Effector memory CD4-positive, alpha-beta T cell (primary cell): ENCODE results near the gene RASA3.
"Not testable (repeated sequence)": the region's sequence is repeated elsewhere in the genome, so short reads cannot be mapped to it uniquely, and the experiment has no call there.

Experiments
- DNase-seq, 3 donors: peaks; one replicate each; pipeline ENCODE4 v3.0.0-alpha.2; 2020
- H3K27ac ChIP-seq: 2 replicates; pipeline ENCODE4 v1.7.0; 2013; ENCODE audit warnings: mild to moderate bottlenecking, low read length, moderate library complexity; ENCODE audit not compliant: insufficient read depth, poor library complexity, severe bottlenecking
- H3K27me3 ChIP-seq: replicated peaks from 2 replicates; pipeline ENCODE4 v1.7.0; 2013; ENCODE audit warnings: mild to moderate bottlenecking, low read length; ENCODE audit not compliant: insufficient read depth, control insufficient read depth, poor library complexity, severe bottlenecking
- H3K36me3 ChIP-seq: 2 replicates; pipeline ENCODE4 v1.7.0; 2013; ENCODE audit warnings: mild to moderate bottlenecking, low read length, moderate library complexity; ENCODE audit not compliant: control insufficient read depth, insufficient read depth
- H3K4me1 ChIP-seq: 2 replicates; pipeline ENCODE4 v1.7.0; 2013; ENCODE audit warnings: low read length, mild to moderate bottlenecking; ENCODE audit not compliant: control insufficient read depth, insufficient read depth, poor library complexity, severe bottlenecking
- H3K4me3 ChIP-seq: 2 replicates; pipeline ENCODE4 v1.7.0; 2013; ENCODE audit warnings: low read length, low read depth, mild to moderate bottlenecking; ENCODE audit not compliant: insufficient read depth, poor library complexity, severe bottlenecking
- H3K9me3 ChIP-seq: 2 replicates; pipeline ENCODE4 v1.7.0; 2013; ENCODE audit warnings: mild to moderate bottlenecking, low read length, moderate library complexity; ENCODE audit not compliant: control insufficient read depth

Gene RASA3

GRCh38 chr13:114076329-114077090, 55.9 kb downstream of the RASA3 start:
- H3K27ac ChIP-seq: no peak overlapping the region
- no peak overlapping the region for H3K4me3 ChIP-seq
- DNase-seq: no peak
- H3K4me1 ChIP-seq: peaks cover 28% of the 10 kb centered on the region
- no peaks in the 10 kb centered on the region for H3K9me3 ChIP-seq
- H3K36me3 ChIP-seq: peaks cover 88% of the 10 kb centered on the region
- H3K27me3 ChIP-seq: no peaks in the 10 kb centered on the region

- H3K4me1 ChIP-seq: peaks cover 23% of the 10 kb centered on the region
- not testable (repeated sequence) for DNase-seq, H3K9me3 ChIP-seq, H3K27me3 ChIP-seq, H3K4me3 ChIP-seq, H3K27ac ChIP-seq
- peaks cover 89% of the 10 kb centered on the region for H3K36me3 ChIP-seq
Measured at GRCh38 chr13:114075811-114076210, 56.6 kb downstream of the RASA3 start.

- no peak for DNase-seq
- H3K36me3 ChIP-seq: peaks cover 79% of the 10 kb centered on the region
- H3K9me3 ChIP-seq: no peaks in the 10 kb centered on the region
- H3K4me3 ChIP-seq: no peak overlapping the region
- no peak overlapping the region for H3K27ac ChIP-seq
- peaks cover 15% of the 10 kb centered on the region for H3K4me1 ChIP-seq
- no peaks in the 10 kb centered on the region for H3K27me3 ChIP-seq
Measured at GRCh38 chr13:114074671-114075315, 57.6 kb downstream of the RASA3 start.

GRCh38 chr13:114073881-114074612, 58.4 kb downstream of the RASA3 start:
- DNase-seq: no peak
- no peak overlapping the region for H3K4me3 ChIP-seq
- H3K27ac ChIP-seq: no peak overlapping the region
- H3K36me3 ChIP-seq: peaks cover 73% of the 10 kb centered on the region
- no peaks in the 10 kb centered on the region for H3K27me3 ChIP-seq
- peaks cover 11% of the 10 kb centered on the region for H3K4me1 ChIP-seq
- H3K9me3 ChIP-seq: no peaks in the 10 kb centered on the region

GRCh38 chr13:114072421-114072820, 60.0 kb downstream of the RASA3 start:
- Histone ChIP-seq H3K4me1 (peaks cover 17% of the 10 kb centered on the region), H3K27me3 (no peaks in the 10 kb centered on the region), H3K36me3 (peaks cover 64% of the 10 kb centered on the region), H3K9me3 (no peaks in the 10 kb centered on the region), H3K4me3 (no peak overlapping the region), H3K27ac (no peak overlapping the region)
- DNase-seq: no peak

GRCh38 chr13:114071991-114072390, 60.4 kb downstream of the RASA3 start:
- Histone ChIP-seq H3K4me3 (no peak overlapping the region), H3K9me3 (no peaks in the 10 kb centered on the region), H3K27ac (no peak overlapping the region), H3K4me1 (peaks cover 21% of the 10 kb centered on the region), H3K27me3 (no peaks in the 10 kb centered on the region), H3K36me3 (peaks cover 61% of the 10 kb centered on the region)
- DNase-seq: no peak

- H3K27ac ChIP-seq: no peak overlapping the region
- no peak for DNase-seq
- peaks cover 56% of the 10 kb centered on the region for H3K36me3 ChIP-seq
- H3K4me3 ChIP-seq: no peak overlapping the region
- H3K4me1 ChIP-seq: peaks cover 27% of the 10 kb centered on the region
- H3K27me3 ChIP-seq: no peaks in the 10 kb centered on the region
- H3K9me3 ChIP-seq: no peaks in the 10 kb centered on the region
Measured at GRCh38 chr13:114071410-114071809, 61.0 kb downstream of the RASA3 start.

- H3K27ac ChIP-seq: no peak overlapping the region
- H3K4me3 ChIP-seq: no peak overlapping the region
- no peak for DNase-seq
- peaks cover 48% of the 10 kb centered on the region for H3K36me3 ChIP-seq
- H3K27me3 ChIP-seq: no peaks in the 10 kb centered on the region
- no peaks in the 10 kb centered on the region for H3K9me3 ChIP-seq
- peaks cover 38% of the 10 kb centered on the region for H3K4me1 ChIP-seq
Measured at GRCh38 chr13:114070098-114070799, 62.2 kb downstream of the RASA3 start.

GRCh38 chr13:114069376-114070097, 62.9 kb downstream of the RASA3 start:
- Histone ChIP-seq H3K4me3 (no peak overlapping the region), H3K27ac (no peak overlapping the region), H3K27me3 (no peaks in the 10 kb centered on the region), H3K36me3 (peaks cover 43% of the 10 kb centered on the region), H3K4me1 (peaks cover 45% of the 10 kb centered on the region), H3K9me3 (no peaks in the 10 kb centered on the region)
- no peak for DNase-seq
